GM21825 (cell line): ENCODE data around the gene METTL4.
"Not testable (repeated sequence)": the region's sequence is repeated elsewhere in the genome, so short reads cannot be mapped to it uniquely, and the experiment has no call there.

Experiments used
- ATAC-seq: cut with Tn5 transposase; IDR thresholded peaks from one replicate; pipeline ENCODE4 v1.9.1; 2021; ENCODE audit warnings: mild to moderate bottlenecking, moderate library complexity; ENCODE audit not compliant: unreplicated experiment

Gene METTL4

GRCh38 chr18:2568129-2568528, 3.2 kb downstream of the METTL4 start:
- no peak for ATAC-seq

- ATAC-seq, result no peak
Observed at GRCh38 chr18:2564373-2564772, 6.9 kb downstream of the METTL4 start.

- no peak for ATAC-seq
Observed at GRCh38 chr18:2559249-2559648, 12.1 kb downstream of the METTL4 start.

DNA sequence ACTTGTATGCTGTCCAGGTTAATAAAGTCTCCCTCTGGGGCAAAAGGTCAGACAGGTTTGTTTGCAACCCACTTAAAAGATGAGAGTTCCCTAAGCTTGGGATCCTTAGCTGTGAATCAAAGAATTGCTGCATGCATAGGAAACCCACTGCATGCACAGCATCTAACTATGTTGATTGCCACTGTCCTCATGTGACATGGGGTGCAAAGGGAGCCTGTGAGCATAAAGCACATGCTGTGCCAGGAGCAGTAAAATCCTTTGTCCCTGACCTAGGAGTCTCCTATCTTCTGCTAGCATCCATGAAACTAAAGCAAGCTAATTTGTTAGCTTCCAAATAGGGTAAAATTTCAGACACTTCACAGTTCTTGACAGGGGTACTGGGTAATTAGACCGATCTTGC, 13.8 kb downstream of the METTL4 start:
- ATAC-seq, result no peak

- no peak for ATAC-seq
Observed at GRCh38 chr18:2555895-2556294, 15.4 kb downstream of the METTL4 start.

- ATAC-seq, result no peak
Observed at GRCh38 chr18:2554696-2555095, 16.6 kb downstream of the METTL4 start.

GRCh38 chr18:2551425-2551824, 19.9 kb downstream of the METTL4 start:
- no peak for ATAC-seq

GRCh38 chr18:2549462-2549861, 21.8 kb downstream of the METTL4 start:
- ATAC-seq, result no peak

DNA sequence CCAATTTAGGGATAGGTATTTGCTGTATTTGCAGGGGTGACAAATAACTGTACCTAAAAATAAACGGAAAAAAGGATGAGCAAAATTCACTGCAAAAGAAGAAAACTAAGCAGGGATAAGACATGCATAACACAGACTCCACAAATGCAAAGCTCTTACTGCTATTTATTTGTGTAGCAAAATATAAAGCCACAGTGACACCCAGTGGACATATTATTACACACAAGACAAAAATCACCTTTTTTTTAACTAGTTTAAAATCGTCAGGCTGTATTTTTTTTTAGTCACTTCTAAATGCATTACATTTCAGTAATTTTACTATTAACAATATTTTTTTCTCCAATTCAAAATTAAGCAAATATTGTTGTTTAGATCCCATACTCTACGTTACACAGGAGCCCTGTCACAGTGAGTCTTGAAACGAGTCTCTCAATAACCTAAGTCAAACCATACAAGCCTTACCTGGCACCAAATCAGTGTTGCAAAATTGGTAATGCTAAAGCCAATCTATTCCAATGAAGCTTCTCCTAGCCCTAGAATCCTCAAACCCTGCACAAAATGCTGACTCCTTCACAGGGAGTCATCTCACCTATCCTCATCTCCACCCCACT, 23.7 kb downstream of the METTL4 start:
- no peak for ATAC-seq

DNA sequence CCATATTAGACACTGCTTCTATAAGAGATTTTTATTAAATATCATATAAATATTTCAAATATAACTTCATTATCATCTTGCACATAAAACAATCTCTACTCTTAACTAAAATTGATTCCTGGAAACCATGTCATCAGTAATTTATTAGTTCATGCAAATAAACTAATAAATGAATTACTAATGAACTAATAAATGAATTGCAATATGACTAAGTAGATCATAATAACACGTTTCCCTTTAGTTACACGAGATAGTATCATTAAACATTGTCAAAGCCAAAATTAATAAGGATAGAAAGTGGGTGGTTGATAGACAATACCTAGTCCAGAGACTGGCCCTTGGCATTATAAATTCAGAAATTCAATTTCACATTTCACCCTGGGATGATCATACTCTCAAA, 26.1 kb downstream of the METTL4 start:
- ATAC-seq, result no peak

DNA sequence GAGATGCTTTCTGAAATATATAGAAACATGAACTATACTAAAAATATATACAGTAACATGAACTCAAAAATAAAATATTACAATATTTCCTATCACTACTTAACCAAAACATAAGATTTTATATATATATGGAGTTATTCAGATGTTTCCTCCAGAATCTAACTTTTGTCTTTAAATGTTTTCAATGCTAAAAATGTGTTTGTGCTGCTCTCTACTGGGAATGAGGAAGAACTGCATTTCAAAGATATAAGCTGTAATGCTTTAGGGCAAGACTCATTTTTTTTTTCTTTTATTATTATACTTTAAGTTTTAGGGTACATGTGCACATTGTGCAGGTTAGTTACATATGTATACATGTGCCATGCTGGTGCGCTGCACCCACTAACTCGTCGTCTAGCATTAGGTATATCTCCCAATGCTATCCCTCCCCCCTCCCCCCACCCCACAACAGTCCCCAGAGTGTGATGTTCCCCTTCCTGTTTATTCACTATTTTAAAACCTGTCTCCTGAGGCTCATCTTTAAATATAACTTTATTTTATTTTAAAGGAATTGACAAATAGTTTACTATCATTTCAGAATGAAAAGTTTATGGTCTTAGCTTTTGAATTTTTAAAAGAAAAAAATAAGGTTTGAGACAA, 29.3 kb downstream of the METTL4 start:
- ATAC-seq, result not testable (repeated sequence)

- no peak for ATAC-seq
Observed at GRCh38 chr18:2540575-2540974, 30.7 kb downstream of the METTL4 start.

DNA sequence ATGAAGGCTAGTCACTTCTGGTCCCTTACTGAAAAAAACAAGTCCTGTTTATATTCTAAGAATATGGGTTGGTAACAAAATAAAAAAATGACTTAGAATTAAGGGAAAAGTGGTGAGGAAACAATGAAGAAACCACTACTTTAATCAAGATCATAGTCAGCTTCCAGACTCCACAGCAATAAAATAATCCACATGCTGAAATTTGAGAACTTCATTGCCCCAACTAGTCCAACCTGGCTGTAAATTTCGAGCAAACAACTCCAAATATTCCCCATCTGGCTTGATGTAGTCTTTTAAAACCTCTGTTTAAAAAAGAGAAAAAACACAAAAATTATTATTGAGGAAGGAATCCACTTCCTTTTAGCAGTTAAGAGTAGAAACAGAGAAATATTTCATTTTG, 32.5 kb downstream of the METTL4 start:
- ATAC-seq, result no peak

GRCh38 chr18:2538236-2538635, 33.1 kb downstream of the METTL4 start:
- no peak for ATAC-seq

GRCh38 chr18:2537296-2537695, 34.0 kb downstream of the METTL4 start:
- ATAC-seq, result no peak

- ATAC-seq, result no peak
Observed at GRCh38 chr18:2536493-2536892, 34.8 kb downstream of the METTL4 start.

DNA sequence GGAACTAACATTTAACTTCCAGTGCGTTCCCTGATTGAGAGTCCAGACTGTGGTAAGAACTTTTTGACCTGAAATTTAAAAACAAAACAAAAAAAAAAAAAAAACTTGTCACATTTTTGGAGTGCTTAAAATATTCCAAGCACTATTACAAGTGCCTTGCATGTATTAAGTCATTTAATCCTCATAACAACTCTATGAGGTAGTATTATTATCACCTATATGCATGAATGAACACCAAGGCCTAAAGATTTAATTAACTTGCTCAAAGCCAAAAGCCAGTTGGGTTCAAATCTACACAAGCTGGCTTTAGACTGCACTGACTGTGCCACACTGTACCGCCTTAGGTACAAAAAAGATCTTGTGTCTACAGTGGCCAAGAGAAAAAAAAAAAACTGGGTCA, 35.2 kb downstream of the METTL4 start:
- ATAC-seq, result no peak

DNA sequence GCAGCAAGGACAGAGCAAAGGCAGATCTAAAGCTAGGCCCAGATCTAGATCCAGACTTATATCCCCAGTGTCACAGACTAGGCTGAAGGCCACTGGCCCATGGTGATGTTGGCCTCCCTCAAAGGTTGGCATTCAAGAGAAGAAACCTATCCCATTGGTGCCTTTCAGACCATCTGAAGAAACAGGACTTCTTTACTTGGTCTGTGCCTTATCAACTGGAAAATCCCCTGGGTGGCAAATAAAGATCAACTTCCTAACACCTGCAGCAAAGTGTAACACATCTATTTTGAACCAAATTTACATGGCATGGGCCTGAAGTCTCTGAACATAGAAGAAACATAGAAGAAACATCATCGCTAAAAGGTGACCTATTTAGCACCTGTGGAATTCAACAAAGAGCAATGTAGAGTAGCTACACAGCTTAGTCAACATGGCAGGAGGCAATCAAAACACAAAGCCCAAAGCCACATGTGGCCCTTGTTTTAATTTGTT, 35.8 kb downstream of the METTL4 start:
- no peak for ATAC-seq

DNA sequence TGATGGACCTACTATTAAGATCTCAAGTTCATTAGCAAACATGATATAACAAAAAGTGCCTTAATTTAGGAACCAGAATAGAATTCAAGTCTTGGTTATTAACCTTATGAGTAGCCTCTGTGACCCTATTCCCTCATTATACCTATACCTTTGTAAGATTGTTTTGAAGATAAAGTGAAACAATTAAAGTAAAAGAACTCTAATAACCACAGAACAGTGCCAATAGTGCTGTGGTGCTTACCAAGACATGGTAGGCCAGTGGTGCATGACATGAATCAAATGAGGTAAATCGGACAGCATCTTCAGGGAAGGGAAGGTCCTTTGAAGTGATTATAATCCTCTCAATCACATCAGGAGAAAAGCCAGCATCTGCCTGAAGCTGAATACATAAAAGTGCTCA, 36.4 kb downstream of the METTL4 start:
- no peak for ATAC-seq

DNA sequence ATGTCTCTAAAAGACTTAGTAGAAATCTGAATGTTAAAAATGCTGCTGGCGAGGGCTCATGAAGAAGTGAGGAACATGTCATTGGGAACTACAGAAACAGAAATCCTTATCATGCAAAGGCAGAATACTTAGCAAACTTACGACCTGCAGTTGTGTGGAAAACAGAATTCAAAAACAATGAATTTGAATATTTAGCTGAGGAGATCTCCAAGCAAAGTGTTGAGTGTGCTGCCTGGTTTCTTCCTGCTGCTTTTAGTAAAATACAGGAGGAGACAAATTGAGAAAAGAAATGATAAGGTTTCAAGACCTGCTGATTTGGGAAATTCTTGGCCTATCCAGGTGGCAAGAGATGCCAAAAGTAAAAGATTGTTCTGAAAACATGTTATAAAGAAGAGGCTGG, 38.5 kb downstream of the METTL4 start:
- ATAC-seq, result no peak

DNA sequence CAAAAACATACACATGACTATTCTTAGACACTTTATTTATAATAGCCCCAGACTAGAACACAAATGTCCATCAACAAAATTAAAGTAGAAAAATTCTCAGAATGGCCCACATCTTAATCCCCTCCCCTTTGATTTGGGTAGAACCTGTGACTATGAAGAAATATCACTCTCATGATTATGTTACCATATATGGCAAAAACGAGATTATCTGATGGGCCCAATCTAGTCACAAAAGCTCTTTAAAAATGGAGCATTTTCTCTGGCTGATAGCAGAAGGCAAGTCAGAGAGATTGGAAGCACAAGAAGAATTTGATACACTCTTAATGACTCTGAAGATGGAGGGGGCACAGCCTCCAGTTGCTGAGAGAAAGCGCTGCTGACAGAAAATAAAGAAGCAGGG, 39.6 kb downstream of the METTL4 start:
- ATAC-seq, result no peak

DNA sequence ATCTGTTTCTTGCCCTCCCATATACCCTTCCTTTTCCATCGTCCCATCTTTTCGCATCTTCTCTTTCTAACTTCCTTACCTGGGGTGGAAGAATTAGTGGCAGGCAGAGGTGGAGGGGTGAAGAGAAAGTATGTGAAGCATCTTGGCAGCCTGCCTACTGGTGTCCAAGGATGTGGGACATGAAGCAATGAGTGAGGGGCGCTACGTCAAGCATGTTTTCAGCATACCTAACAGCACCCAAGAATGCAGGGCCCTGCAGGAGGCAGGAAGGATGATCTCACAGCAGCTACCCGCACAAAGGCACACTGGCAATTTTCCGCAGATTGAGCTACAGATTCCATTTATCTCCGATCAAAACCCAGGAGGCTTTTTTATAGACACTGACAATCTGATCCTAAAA, 42.2 kb downstream of the METTL4 start:
- no peak for ATAC-seq

DNA sequence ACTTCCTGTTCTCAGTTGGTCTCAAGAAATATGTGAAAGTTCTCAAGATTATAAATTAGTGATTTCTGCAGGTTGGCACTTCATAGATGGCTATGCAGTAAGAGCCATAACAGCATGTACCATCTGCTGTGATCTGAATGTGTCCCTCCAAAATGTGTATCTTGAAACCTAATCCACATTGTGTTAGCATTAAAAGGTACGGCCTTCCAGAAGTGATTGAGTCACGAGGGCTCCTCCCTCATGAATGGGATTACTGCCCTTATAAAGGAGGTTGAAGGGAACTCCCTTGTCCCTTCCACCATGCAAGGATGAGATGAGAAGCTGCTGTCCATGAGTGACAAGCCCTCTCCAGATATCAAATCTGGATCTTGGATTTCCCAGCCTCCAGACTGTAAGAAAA, 45.0 kb downstream of the METTL4 start:
- no peak for ATAC-seq
